Measurements from ENCODE around the gene ANKMY1. TPM values are rescaled to one million over a fixed set of nuclear protein-coding genes. Genes with fewer than 3 reads are reported as not detected.

ANKMY1 gene
- total RNA-seq, 1 experiment from 2014 or later = 7.1 TPM

GRCh38 chr2:240477916-240478315 lies 79.9 kb downstream of the ANKMY1 start:
- no peak for DNase-seq (ENCODE audit: low read depth)

GRCh38 chr2:240473211-240473610 lies 84.6 kb downstream of the ANKMY1 start:
- DNase-seq (ENCODE audit: low read depth) = no peak

GRCh38 chr2:240472078-240472790 lies 85.6 kb downstream of the ANKMY1 start:
- peak; percentile 24 for DNase-seq (ENCODE audit: low read depth)

GRCh38 chr2:240469740-240470139 lies 88.0 kb downstream of the ANKMY1 start:
- DNase-seq (ENCODE audit: low read depth) = no peak

GRCh38 chr2:240469239-240469636 lies 88.5 kb downstream of the ANKMY1 start:
- DNase-seq (ENCODE audit: low read depth) = no peak

- no peak for DNase-seq (ENCODE audit: low read depth)
Observed at GRCh38 chr2:240468303-240469238, 89.2 kb downstream of the ANKMY1 start.

- DNase-seq (ENCODE audit: low read depth) = no peak
Observed at GRCh38 chr2:240467659-240468302, 90.0 kb downstream of the ANKMY1 start.

- no peak for DNase-seq (ENCODE audit: low read depth)
Observed at GRCh38 chr2:240467149-240467642, 90.6 kb downstream of the ANKMY1 start.

- no peak for DNase-seq (ENCODE audit: low read depth)
Observed at GRCh38 chr2:240466579-240467148, 91.1 kb downstream of the ANKMY1 start.

- DNase-seq (ENCODE audit: low read depth) = no peak
Observed at GRCh38 chr2:240465765-240466578, 91.8 kb downstream of the ANKMY1 start.

- DNase-seq (ENCODE audit: low read depth) = no peak
Observed at GRCh38 chr2:240465268-240465764, 92.5 kb downstream of the ANKMY1 start.

- no peak for DNase-seq (ENCODE audit: low read depth)
Observed at GRCh38 chr2:240464514-240465241, 93.1 kb downstream of the ANKMY1 start.

- DNase-seq (ENCODE audit: low read depth) = no peak
Observed at GRCh38 chr2:240463866-240464481, 93.8 kb downstream of the ANKMY1 start.

GRCh38 chr2:240463274-240463865 lies 94.4 kb downstream of the ANKMY1 start:
- no peak for DNase-seq (ENCODE audit: low read depth)

- no peak for DNase-seq (ENCODE audit: low read depth)
Observed at GRCh38 chr2:240462707-240463273, 95.0 kb downstream of the ANKMY1 start.

GRCh38 chr2:240462073-240462706 lies 95.6 kb downstream of the ANKMY1 start:
- DNase-seq (ENCODE audit: low read depth) = no peak

GRCh38 chr2:240461471-240462072 lies 96.2 kb downstream of the ANKMY1 start:
- DNase-seq (ENCODE audit: low read depth) = no peak
